GM12865 (cell line): ENCODE results near the gene LRRC23.

Experiments
- DNase-seq: peaks from one replicate; pipeline ENCODE4 v3.0.0; 2010; ENCODE audit warnings: low read depth
- H3K4me3 ChIP-seq: 2 replicates; pipeline ENCODE4 v1.5.1; 2011; ENCODE audit warnings: mild to moderate bottlenecking, low read depth, low read length, control low read depth
- TF ChIP-seq, protein P1 (sequence below): IDR thresholded peaks from 2 replicates; pipeline ENCODE4 v1.5.1; 2011; ENCODE audit warnings: low read length, control low read depth, low read depth, inconsistent platforms; ENCODE audit not compliant: insufficient read depth; ENCODE audit errors: missing control alignments

Gene LRRC23

GRCh38 chr12:6959058-6959804, 54.6 kb downstream of the LRRC23 start:
- TF ChIP-seq, protein P1, sequence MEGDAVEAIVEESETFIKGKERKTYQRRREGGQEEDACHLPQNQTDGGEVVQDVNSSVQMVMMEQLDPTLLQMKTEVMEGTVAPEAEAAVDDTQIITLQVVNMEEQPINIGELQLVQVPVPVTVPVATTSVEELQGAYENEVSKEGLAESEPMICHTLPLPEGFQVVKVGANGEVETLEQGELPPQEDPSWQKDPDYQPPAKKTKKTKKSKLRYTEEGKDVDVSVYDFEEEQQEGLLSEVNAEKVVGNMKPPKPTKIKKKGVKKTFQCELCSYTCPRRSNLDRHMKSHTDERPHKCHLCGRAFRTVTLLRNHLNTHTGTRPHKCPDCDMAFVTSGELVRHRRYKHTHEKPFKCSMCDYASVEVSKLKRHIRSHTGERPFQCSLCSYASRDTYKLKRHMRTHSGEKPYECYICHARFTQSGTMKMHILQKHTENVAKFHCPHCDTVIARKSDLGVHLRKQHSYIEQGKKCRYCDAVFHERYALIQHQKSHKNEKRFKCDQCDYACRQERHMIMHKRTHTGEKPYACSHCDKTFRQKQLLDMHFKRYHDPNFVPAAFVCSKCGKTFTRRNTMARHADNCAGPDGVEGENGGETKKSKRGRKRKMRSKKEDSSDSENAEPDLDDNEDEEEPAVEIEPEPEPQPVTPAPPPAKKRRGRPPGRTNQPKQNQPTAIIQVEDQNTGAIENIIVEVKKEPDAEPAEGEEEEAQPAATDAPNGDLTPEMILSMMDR: no peak
- DNase-seq: peak; percentile 94
- peak overlapping the region; percentile 76 for H3K4me3 ChIP-seq

GRCh38 chr12:6959805-6960592, 55.4 kb downstream of the LRRC23 start:
- H3K4me3 ChIP-seq: peak overlapping the region; percentile 76
- TF ChIP-seq, protein P1: no peak
- peak; percentile 31 for DNase-seq

DNA sequence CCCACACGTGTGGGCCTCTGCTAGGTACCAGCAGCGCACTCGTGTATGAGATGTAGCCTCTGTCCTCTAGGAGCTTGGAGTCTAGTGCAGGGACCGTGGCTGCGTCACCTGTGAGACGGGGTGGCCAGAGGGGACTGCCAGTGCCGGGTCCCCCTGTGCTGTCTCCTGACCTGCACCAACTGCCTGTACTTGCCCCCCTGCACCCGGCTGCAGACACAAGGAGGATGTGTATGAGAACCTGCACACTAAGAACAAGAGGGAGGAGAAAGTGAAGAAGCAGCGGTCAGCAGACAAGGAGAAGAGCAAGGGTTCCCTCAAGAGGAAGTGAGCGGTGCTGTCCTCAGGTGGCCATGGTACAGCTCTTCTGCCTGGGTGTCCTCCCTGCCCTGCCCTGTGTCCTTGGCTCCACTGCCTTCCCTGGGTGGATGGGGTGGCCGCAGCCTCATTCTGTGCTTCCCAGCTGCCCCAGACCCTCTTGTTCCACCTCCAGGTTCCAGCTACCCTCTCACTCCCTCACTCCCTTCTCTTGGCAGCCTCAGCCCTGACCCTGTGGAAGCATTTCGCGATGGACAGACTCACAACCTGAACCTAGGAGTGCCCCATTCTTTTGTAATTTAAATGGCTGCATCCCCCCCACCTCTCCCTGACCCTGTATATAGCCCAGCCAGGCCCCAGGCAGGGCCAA, 56.1 kb downstream of the LRRC23 start:
- TF ChIP-seq, protein P1: peak; percentile 44
- peak; percentile 86 for DNase-seq
- H3K4me3 ChIP-seq: peak overlapping the region; percentile 76

DNA sequence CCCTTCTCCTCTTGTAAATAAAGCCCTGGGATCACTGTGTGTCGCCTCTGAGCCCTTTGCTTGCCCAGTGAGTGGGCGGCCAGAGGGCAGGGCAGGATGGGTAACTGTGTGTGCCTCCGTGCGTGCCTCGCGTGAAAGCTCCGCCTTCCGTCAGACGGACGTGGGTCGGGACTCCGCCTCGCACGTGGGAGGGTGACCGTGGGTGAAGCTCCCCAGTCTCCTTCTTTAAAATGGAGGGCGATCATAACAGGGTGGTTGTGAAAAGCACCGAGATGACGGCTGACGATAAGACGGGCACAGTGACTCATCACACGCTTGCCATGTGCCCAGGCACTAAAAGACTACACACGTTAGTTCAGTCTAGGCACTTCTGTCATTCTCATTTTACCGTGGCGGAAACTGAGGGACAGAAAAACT, 56.7 kb downstream of the LRRC23 start:
- TF ChIP-seq, protein P1: no peak
- DNase-seq: peak; percentile 90
- peak overlapping the region; percentile 76 for H3K4me3 ChIP-seq

GRCh38 chr12:6961695-6962284, 57.2 kb downstream of the LRRC23 start:
- TF ChIP-seq, protein P1: peak; percentile 38
- DNase-seq: peak; percentile 91
- H3K4me3 ChIP-seq: peak overlapping the region; percentile 76

GRCh38 chr12:6962285-6963015, 57.8 kb downstream of the LRRC23 start:
- peak overlapping the region; percentile 76 for H3K4me3 ChIP-seq
- DNase-seq: no peak
- TF ChIP-seq, protein P1: no peak
